Body of pancreas (tissue), 4 donors: ENCODE measurements around the gene KDM2A. TPM values are rescaled to one million over a fixed set of nuclear protein-coding genes. Genes with fewer than 3 reads are reported as not detected.
"Not testable (repeated sequence)": the region's sequence is repeated elsewhere in the genome, so short reads cannot be mapped to it uniquely, and the experiment has no call there.

Experiments
- ATAC-seq: fragments of 150-250 bp; one replicate; pipeline ENCODE4 v1.9.1; 2016
- DNase-seq, 4 donors: peaks; one replicate each; pipeline ENCODE4 v3.0.0-alpha.2; 2019
- H3K27ac ChIP-seq, 4 donors: fragments of 200-600 bp; sonication (generic); 1 replicate in 3 of 4; 2 replicates in 1 of 4; pipeline versions ENCODE4 v1.5.1 to v1.6.1; 2016 to 2019; ENCODE audit warnings: mild to moderate bottlenecking in 1 of 4, mixed read lengths in 1 of 4, moderate library complexity in 1 of 4
- H3K27me3 ChIP-seq, 2 donors: fragments of 200-600 bp; sonication (generic); one replicate each; pipeline ENCODE4 v1.6.0; 2016; ENCODE audit warnings: mild to moderate bottlenecking in 1 of 2
- H3K36me3 ChIP-seq, 2 donors: fragments of 200-600 bp; sonication (generic); replicated peaks in 1 of 2; 2 replicates each; pipeline ENCODE4 v1.5.1; 2016; ENCODE audit warnings: low read depth in 2 of 2; ENCODE audit not compliant: insufficient read depth in 1 of 2
- H3K4me1 ChIP-seq: fragments of 200-600 bp; sonication (generic); one replicate; pipeline ENCODE4 v1.6.0; 2016
- H3K4me3 ChIP-seq, 2 donors: fragments of 200-600 bp; sonication (generic); 1 replicate in 1 of 2; 2 replicates in 1 of 2; pipeline ENCODE4 v1.5.1; 2016 to 2019
- H3K9me3 ChIP-seq, 3 donors: fragments of 200-600 bp; sonication (generic); 1 replicate in 2 of 3; 2 replicates in 1 of 3; pipeline ENCODE4 v1.5.1; 2016
- CTCF ChIP-seq, 7 experiments: fragments of 450-650 bp in 4 of 7; fragments of 200-600 bp in 3 of 7; sonication (generic) in 3 of 7; IDR thresholded peaks; one replicate each; pipeline ENCODE4 v1.5.1; 2016 to 2019; ENCODE audit warnings: antibody characterized with exemption in 7 of 7
- POLR2A ChIP-seq, 3 donors: fragments of 450-650 bp; IDR thresholded peaks; one replicate each; pipeline ENCODE4 v1.6.1; 2016; ENCODE audit warnings: antibody characterized with exemption in 3 of 3, mild to moderate bottlenecking in 2 of 3
- WGBS, 2 donors: methylation state at CpG; one replicate each; pipeline ENCODE4 v1.1.5; 2017; 5-methylcytosine and 5-hydroxymethylcytosine counted together
- intact Hi-C: fragments of 100-400 bp; cut with DNase I; formaldehyde crosslinking; loops from one replicate; pipeline ENCODE4 v1.15.1; 2023
- total RNA-seq, 2 donors: library from RNA; depleted of rRNA; stranded (reverse); fragments of >200 nt; gene quantifications; one replicate each; pipeline ENCODE4 v1.1.0, GENCODE V29; 2016

KDM2A gene
- total RNA-seq, 2 donors from 2014 or later: 26.5 to 29.0 TPM

- intact Hi-C loops: no loop called here
- H3K4me1 ChIP-seq: peaks cover 9% of the 10 kb centered on the region
- 84 to 90% methylated on average over 5 of the region's 5 CpGs for WGBS, 2 donors
- H3K36me3 ChIP-seq: no peaks in the 10 kb centered on the region
- no peak overlapping the region for H3K27ac ChIP-seq
- no peaks in the 10 kb centered on the region for H3K27me3 ChIP-seq
- TF ChIP-seq POLR2A (IDR thresholded peaks at IDR 0.05) (no peak), CTCF (IDR thresholded peaks at IDR 0.05) (no peak)
- DNase-seq (no peak), ATAC-seq (no peak)
- no peaks in the 10 kb centered on the region for H3K9me3 ChIP-seq
- H3K4me3 ChIP-seq: no peak overlapping the region
Measured at GRCh38 chr11:67160872-67161783, 42.1 kb downstream of the KDM2A start.

GRCh38 chr11:67163006-67163405, 43.9 kb downstream of the KDM2A start:
- Histone ChIP-seq H3K36me3 (no peaks in the 10 kb centered on the region), H3K27ac (no peak overlapping the region), H3K4me3 (no peak overlapping the region), H3K9me3 (no peaks in the 10 kb centered on the region), H3K27me3 (no peaks in the 10 kb centered on the region), H3K4me1 (peaks cover 9% of the 10 kb centered on the region)
- no peak for TF ChIP-seq CTCF (IDR thresholded peaks at IDR 0.05)
- no peak for TF ChIP-seq POLR2A (IDR thresholded peaks at IDR 0.05)
- WGBS, 2 donors: 82 to 88% methylated on average over 3 of the region's 3 CpGs
- no peak for DNase-seq
- intact Hi-C loops: no loop called here
- no peak for ATAC-seq

- WGBS, 2 donors: 41 to 50% methylated on average over 1 of the region's 1 CpG
- intact Hi-C loops: no loop called here
- Histone ChIP-seq H3K4me3 (no peak overlapping the region), H3K36me3 (no peaks in the 10 kb centered on the region), H3K4me1 (peaks cover 15% of the 10 kb centered on the region), H3K9me3 (no peaks in the 10 kb centered on the region), H3K27ac (peak overlapping the region in 1 of 4 donors; percentile 32), H3K27me3 (no peaks in the 10 kb centered on the region)
- TF ChIP-seq POLR2A (IDR thresholded peaks at IDR 0.05) (no peak), CTCF (IDR thresholded peaks at IDR 0.05) (no peak)
- ATAC-seq: no peak
- no peak for DNase-seq
Measured at GRCh38 chr11:67165623-67166022, 46.6 kb downstream of the KDM2A start.

- TF ChIP-seq POLR2A (IDR thresholded peaks at IDR 0.05): no peak
- no peaks in the 10 kb centered on the region for H3K9me3 ChIP-seq
- peaks cover 15% of the 10 kb centered on the region for H3K4me1 ChIP-seq
- no peaks in the 10 kb centered on the region for H3K36me3 ChIP-seq
- DNase-seq (no peak), ATAC-seq (no peak)
- WGBS, 2 donors: 85 to 93% methylated on average over 2 of the region's 2 CpGs
- no peak overlapping the region for H3K4me3 ChIP-seq
- no peak overlapping the region for H3K27ac ChIP-seq
- no peaks in the 10 kb centered on the region for H3K27me3 ChIP-seq
- intact Hi-C loops: no loop called here
Measured at GRCh38 chr11:67167091-67167490, 48.0 kb downstream of the KDM2A start.

- no peak for TF ChIP-seq CTCF (IDR thresholded peaks at IDR 0.05)
- TF ChIP-seq POLR2A (IDR thresholded peaks at IDR 0.05): no peak
- Histone ChIP-seq H3K36me3 (no peaks in the 10 kb centered on the region), H3K27ac (no peak overlapping the region), H3K4me3 (no peak overlapping the region), H3K9me3 (no peaks in the 10 kb centered on the region), H3K27me3 (no peaks in the 10 kb centered on the region), H3K4me1 (peaks cover 15% of the 10 kb centered on the region)
- DNase-seq (no peak), ATAC-seq (no peak)
- intact Hi-C loops: no loop called here
- 86 to 88% methylated on average over 1 of the region's 1 CpG for WGBS, 2 donors
Measured at GRCh38 chr11:67167719-67168118, 48.7 kb downstream of the KDM2A start.

- H3K4me1 ChIP-seq: peaks cover 15% of the 10 kb centered on the region
- WGBS, 2 donors: 71 to 80% methylated on average over 9 of the region's 9 CpGs
- H3K9me3 ChIP-seq, DNase-seq, H3K27me3 ChIP-seq, ATAC-seq, H3K4me3 ChIP-seq, H3K27ac ChIP-seq, intact Hi-C loops, H3K36me3 ChIP-seq: not testable (repeated sequence)
Measured at GRCh38 chr11:67168911-67169310, 49.8 kb downstream of the KDM2A start.
